WTC11 (cell line): ENCODE measurements around the gene UGT2B17. TPM values are rescaled to one million over a fixed set of nuclear protein-coding genes. Genes with fewer than 3 reads are reported as not detected.
A peak's percentile ranks its signal among the peaks of the same experiment; 100 is the strongest.
"Not testable (repeated sequence)": the region's sequence is repeated elsewhere in the genome, so short reads cannot be mapped to it uniquely, and the experiment has no call there.

ENCODE experiments used
- ATAC-seq: fragments of 200-7000 bp; cut with Tn5 transposase; 2 replicates; pipeline ENCODE4 v1.10.0; 2021; ENCODE audit warnings: mild to moderate bottlenecking, moderate library complexity
- CTCF ChIA-PET: fragments of 300-600 bp; sonication (Branson Sonifier 250); formaldehyde crosslinking; loops from one replicate; lab custom pipeline; 2021; ENCODE audit warnings: antibody characterized with exemption; lab: Charles Lee
- POLR2A ChIA-PET: fragments of 350-600 bp; sonication (Branson Sonifier 250); formaldehyde crosslinking; loops from one replicate; lab custom pipeline; 2021; ENCODE audit warnings: antibody characterized with exemption; lab: Charles Lee
- DNase-seq: peaks from one replicate; pipeline ENCODE4 v3.0.0; 2021; ENCODE audit warnings: low spot score
- H3K27ac Mint-ChIP-seq: 2 replicates; pipeline ENCODE4 v1.8.0; 2021; ENCODE audit warnings: mixed read lengths
- H3K27me3 Mint-ChIP-seq: 2 replicates; pipeline ENCODE4 v1.8.0; 2021; ENCODE audit warnings: low read depth, mild to moderate bottlenecking, moderate library complexity, mixed read lengths
- H3K36me3 Mint-ChIP-seq: 2 replicates; pipeline ENCODE4 v1.8.0; 2021; ENCODE audit warnings: mixed read lengths
- H3K4me1 Mint-ChIP-seq: 2 replicates; pipeline ENCODE4 v1.8.0; 2022; ENCODE audit warnings: mixed read lengths
- H3K4me3 Mint-ChIP-seq: 2 replicates; pipeline ENCODE4 v1.8.0; 2021; ENCODE audit warnings: mild to moderate bottlenecking, moderate library complexity, mixed read lengths
- H3K9me3 Mint-ChIP-seq: 2 replicates; pipeline ENCODE4 v1.8.0; 2021; ENCODE audit warnings: mixed read lengths
- JAZF1 ChIP-seq: fragments of 250-450 bp; sonication (Bioruptor Pico); IDR thresholded peaks from 2 replicates; pipeline ENCODE4 v1.9.0; 2021; ENCODE audit warnings: moderate library complexity, mild to moderate bottlenecking, inconsistent platforms
- JUN ChIP-seq: sonication (generic); formaldehyde crosslinking; IDR thresholded peaks from 2 replicates; pipeline ENCODE4 v1.8.0; 2023; ENCODE audit warnings: mild to moderate bottlenecking, missing genetic modification reagents
- MLX ChIP-seq: sonication (generic); formaldehyde crosslinking; IDR thresholded peaks from 2 replicates; pipeline ENCODE4 v1.8.1; 2023; ENCODE audit warnings: mild to moderate bottlenecking, missing genetic modification reagents, moderate library complexity
- PRRX2 ChIP-seq: fragments of 250-450 bp; sonication (Bioruptor Pico); IDR thresholded peaks from 2 replicates; pipeline ENCODE4 v1.8.0; 2021; ENCODE audit warnings: mild to moderate bottlenecking
- USF2 ChIP-seq: sonication (generic); formaldehyde crosslinking; IDR thresholded peaks from 2 replicates; pipeline ENCODE4 v1.8.1; 2023; ENCODE audit warnings: mild to moderate bottlenecking, missing genetic modification reagents, moderate library complexity
- ZNF121 ChIP-seq: sonication (generic); formaldehyde crosslinking; IDR thresholded peaks from 2 replicates; pipeline ENCODE4 v1.8.0; 2023; ENCODE audit warnings: missing genetic modification reagents
- total RNA-seq: library from RNA; stranded (reverse); gene quantifications from 3 replicates; pipeline ENCODE4 v1.2.3, GENCODE V29; 2021
- TF ChIP-seq, protein P1 (sequence below): fragments of 250-450 bp; sonication (Bioruptor Pico); IDR thresholded peaks from 2 replicates; pipeline ENCODE4 v1.9.0; 2021; ENCODE audit warnings: mild to moderate bottlenecking
- TF ChIP-seq, protein P2 (sequence below): sonication (generic); formaldehyde crosslinking; IDR thresholded peaks from 2 replicates; pipeline ENCODE4 v1.8.1; 2022; ENCODE audit warnings: missing genetic modification reagents, borderline replicate concordance
- TF ChIP-seq, protein P3 (sequence below): sonication (generic); formaldehyde crosslinking; IDR thresholded peaks from 2 replicates; pipeline ENCODE4 v1.8.1; 2023; ENCODE audit warnings: mild to moderate bottlenecking, missing genetic modification reagents
- TF ChIP-seq, protein P4 (sequence below): fragments of 200-600 bp; IDR thresholded peaks from 2 replicates; pipeline ENCODE4 v1.8.0; 2022; ENCODE audit warnings: antibody characterized with exemption

Gene UGT2B17
- total RNA-seq, 1 experiment from 2014 or later, result not detected

GRCh38 chr4:68518889-68519288 lies 57.2 kb downstream of the UGT2B17 start (continued):
- TF ChIP-seq, protein P1, sequence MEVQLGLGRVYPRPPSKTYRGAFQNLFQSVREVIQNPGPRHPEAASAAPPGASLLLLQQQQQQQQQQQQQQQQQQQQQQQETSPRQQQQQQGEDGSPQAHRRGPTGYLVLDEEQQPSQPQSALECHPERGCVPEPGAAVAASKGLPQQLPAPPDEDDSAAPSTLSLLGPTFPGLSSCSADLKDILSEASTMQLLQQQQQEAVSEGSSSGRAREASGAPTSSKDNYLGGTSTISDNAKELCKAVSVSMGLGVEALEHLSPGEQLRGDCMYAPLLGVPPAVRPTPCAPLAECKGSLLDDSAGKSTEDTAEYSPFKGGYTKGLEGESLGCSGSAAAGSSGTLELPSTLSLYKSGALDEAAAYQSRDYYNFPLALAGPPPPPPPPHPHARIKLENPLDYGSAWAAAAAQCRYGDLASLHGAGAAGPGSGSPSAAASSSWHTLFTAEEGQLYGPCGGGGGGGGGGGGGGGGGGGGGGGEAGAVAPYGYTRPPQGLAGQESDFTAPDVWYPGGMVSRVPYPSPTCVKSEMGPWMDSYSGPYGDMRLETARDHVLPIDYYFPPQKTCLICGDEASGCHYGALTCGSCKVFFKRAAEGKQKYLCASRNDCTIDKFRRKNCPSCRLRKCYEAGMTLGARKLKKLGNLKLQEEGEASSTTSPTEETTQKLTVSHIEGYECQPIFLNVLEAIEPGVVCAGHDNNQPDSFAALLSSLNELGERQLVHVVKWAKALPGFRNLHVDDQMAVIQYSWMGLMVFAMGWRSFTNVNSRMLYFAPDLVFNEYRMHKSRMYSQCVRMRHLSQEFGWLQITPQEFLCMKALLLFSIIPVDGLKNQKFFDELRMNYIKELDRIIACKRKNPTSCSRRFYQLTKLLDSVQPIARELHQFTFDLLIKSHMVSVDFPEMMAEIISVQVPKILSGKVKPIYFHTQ (CRISPR knock-in tag), result no peak
- TF ChIP-seq JUN (CRISPR knock-in tag) (no peak), USF2 (CRISPR knock-in tag) (no peak), JAZF1 (no peak), MLX (CRISPR knock-in tag) (no peak), ZNF121 (CRISPR knock-in tag) (no peak), PRRX2 (CRISPR knock-in tag) (no peak)
- TF ChIP-seq, protein P2, sequence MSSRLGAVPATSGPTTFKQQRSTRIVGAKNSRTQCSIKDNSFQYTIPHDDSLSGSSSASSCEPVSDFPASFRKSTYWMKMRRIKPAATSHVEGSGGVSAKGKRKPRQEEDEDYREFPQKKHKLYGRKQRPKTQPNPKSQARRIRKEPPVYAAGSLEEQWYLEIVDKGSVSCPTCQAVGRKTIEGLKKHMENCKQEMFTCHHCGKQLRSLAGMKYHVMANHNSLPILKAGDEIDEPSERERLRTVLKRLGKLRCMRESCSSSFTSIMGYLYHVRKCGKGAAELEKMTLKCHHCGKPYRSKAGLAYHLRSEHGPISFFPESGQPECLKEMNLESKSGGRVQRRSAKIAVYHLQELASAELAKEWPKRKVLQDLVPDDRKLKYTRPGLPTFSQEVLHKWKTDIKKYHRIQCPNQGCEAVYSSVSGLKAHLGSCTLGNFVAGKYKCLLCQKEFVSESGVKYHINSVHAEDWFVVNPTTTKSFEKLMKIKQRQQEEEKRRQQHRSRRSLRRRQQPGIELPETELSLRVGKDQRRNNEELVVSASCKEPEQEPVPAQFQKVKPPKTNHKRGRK (CRISPR knock-in tag), result no peak
- TF ChIP-seq, protein P3, sequence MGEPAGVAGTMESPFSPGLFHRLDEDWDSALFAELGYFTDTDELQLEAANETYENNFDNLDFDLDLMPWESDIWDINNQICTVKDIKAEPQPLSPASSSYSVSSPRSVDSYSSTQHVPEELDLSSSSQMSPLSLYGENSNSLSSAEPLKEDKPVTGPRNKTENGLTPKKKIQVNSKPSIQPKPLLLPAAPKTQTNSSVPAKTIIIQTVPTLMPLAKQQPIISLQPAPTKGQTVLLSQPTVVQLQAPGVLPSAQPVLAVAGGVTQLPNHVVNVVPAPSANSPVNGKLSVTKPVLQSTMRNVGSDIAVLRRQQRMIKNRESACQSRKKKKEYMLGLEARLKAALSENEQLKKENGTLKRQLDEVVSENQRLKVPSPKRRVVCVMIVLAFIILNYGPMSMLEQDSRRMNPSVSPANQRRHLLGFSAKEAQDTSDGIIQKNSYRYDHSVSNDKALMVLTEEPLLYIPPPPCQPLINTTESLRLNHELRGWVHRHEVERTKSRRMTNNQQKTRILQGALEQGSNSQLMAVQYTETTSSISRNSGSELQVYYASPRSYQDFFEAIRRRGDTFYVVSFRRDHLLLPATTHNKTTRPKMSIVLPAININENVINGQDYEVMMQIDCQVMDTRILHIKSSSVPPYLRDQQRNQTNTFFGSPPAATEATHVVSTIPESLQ, result no peak
- TF ChIP-seq, protein P4, sequence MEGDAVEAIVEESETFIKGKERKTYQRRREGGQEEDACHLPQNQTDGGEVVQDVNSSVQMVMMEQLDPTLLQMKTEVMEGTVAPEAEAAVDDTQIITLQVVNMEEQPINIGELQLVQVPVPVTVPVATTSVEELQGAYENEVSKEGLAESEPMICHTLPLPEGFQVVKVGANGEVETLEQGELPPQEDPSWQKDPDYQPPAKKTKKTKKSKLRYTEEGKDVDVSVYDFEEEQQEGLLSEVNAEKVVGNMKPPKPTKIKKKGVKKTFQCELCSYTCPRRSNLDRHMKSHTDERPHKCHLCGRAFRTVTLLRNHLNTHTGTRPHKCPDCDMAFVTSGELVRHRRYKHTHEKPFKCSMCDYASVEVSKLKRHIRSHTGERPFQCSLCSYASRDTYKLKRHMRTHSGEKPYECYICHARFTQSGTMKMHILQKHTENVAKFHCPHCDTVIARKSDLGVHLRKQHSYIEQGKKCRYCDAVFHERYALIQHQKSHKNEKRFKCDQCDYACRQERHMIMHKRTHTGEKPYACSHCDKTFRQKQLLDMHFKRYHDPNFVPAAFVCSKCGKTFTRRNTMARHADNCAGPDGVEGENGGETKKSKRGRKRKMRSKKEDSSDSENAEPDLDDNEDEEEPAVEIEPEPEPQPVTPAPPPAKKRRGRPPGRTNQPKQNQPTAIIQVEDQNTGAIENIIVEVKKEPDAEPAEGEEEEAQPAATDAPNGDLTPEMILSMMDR, result no peak
- TF ChIP-seq, all 79 proteins: peak for 0

- Mint-ChIP-seq H3K36me3 (peaks cover 23% of the 10 kb centered on the region), H3K9me3 (peaks cover 21% of the 10 kb centered on the region)
- H3K27ac Mint-ChIP-seq, H3K4me1 Mint-ChIP-seq, H3K27me3 Mint-ChIP-seq, POLR2A ChIA-PET, CTCF ChIA-PET, H3K4me3 Mint-ChIP-seq, ATAC-seq, DNase-seq: not testable (repeated sequence)
Measured at GRCh38 chr4:68505452-68505851, 70.7 kb downstream of the UGT2B17 start.

- peaks cover 23% of the 10 kb centered on the region for H3K36me3 Mint-ChIP-seq
Measured at GRCh38 chr4:68504836-68505235, 71.3 kb downstream of the UGT2B17 start.

GRCh38 chr4:68503462-68503861 lies 72.7 kb downstream of the UGT2B17 start:
- DNase-seq, ATAC-seq, CTCF ChIA-PET, H3K27me3 Mint-ChIP-seq, POLR2A ChIA-PET, H3K4me1 Mint-ChIP-seq, H3K4me3 Mint-ChIP-seq: not testable (repeated sequence)
- Mint-ChIP-seq H3K36me3 (peaks cover 23% of the 10 kb centered on the region), H3K27ac (peak overlapping the region; percentile 16; the same call in 1 of the 2 replicates), H3K9me3 (peaks cover 21% of the 10 kb centered on the region)

More at GRCh38 chr4:68504836-68505235, 71.3 kb downstream of the UGT2B17 start:
- ATAC-seq, H3K4me3 Mint-ChIP-seq, DNase-seq, CTCF ChIA-PET, H3K4me1 Mint-ChIP-seq, POLR2A ChIA-PET, H3K27me3 Mint-ChIP-seq, H3K27ac Mint-ChIP-seq: not testable (repeated sequence)
- H3K9me3 Mint-ChIP-seq, result peaks cover 21% of the 10 kb centered on the region
